ENCODE data around the gene ACTA1. TPM values are rescaled to one million over a fixed set of nuclear protein-coding genes. Genes with fewer than 3 reads are reported as not detected.

ACTA1 gene
- total and polyA plus RNA-seq, 10 of the 15 experiments (the other 5 are each of a cell fraction or from before 2014, with no cell fraction given), result 0.05 to 0.35 (median 0.12) TPM; not detected in 7

DNA sequence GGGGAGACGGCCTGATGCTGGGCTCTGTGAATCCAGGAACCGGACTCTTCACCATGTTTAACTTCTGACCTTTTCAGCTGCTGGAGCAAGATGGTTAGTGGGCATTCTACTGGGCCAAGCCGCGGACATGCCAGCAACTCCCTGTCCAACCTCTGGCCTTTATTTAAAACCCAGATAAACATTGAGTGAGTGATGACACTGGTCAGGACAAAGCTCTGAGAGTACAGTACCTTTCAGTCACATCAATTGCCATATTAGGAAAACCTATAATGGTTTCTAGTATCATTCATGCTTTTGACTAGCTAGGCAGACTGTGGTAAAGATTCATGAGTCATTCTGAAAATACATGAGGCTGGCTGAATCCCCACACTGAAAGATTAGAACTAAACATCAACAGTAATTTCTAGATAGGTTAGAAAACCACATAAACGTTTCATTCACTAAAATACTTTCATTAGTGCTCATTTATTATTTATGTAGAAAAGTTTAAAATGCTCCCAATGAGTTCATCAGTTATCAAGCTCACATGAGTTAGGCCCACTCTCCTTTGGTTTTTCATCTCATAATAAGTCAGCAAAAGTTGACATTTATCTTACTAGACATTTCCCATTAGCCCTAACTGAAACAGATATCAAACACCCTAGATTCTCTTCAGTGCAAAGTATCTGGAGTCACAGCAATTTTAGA lies 7.1 kb upstream of the ACTA1 start (continued):
- TF ChIP-seq KLF5 (IDR thresholded peaks at IDR 0.05; ENCODE audit: partially characterized antibody), result no peak
- TF ChIP-seq REST (IDR thresholded peaks at IDR 0.05; ENCODE audit: low read depth, low read length), result no peak
- peak; percentile 85 for TF ChIP-seq DPF2 (IDR thresholded peaks at IDR 0.05)
- no peak for TF ChIP-seq SMAD5 (IDR thresholded peaks at IDR 0.05; ENCODE audit: low read depth)
- TF ChIP-seq YBX1 (IDR thresholded peaks at IDR 0.05), result no peak
- 0 out of 2 replicates have a peak, but pooled peaks have one; percentile 24 for TF ChIP-seq TCF7 (IDR thresholded peaks at IDR 0.05; ENCODE audit: borderline replicate concordance)
- TF ChIP-seq GATAD2B (conservative IDR thresholded peaks at IDR 0.05; ENCODE audit: low read depth), result no peak
- peak; percentile 84 for TF ChIP-seq MEF2B (IDR thresholded peaks at IDR 0.05; ENCODE audit: partially characterized antibody, poor library complexity, severe bottlenecking)
- no peak for TF ChIP-seq ATF3 (IDR thresholded peaks at IDR 0.05; ENCODE audit: borderline replicate concordance, extremely low read depth, low read depth, low read length)
- no peak for TF ChIP-seq STAT1 (conservative IDR thresholded peaks at IDR 0.05)
- TF ChIP-seq BCL11A (IDR thresholded peaks at IDR 0.05; ENCODE audit: low read depth, low read length), result peak; percentile 81; the same call in 1 of the 2 replicates
- peak; percentile 61 for TF ChIP-seq BCL3 (IDR thresholded peaks at IDR 0.05; ENCODE audit: borderline replicate concordance, insufficient read depth, low read depth, low read length, poor library complexity, severe bottlenecking)
- no peak for TF ChIP-seq FOS (IDR thresholded peaks at IDR 0.05; ENCODE audit: borderline replicate concordance, extremely low read depth, insufficient read length)
- TF ChIP-seq RFX5 (IDR thresholded peaks at IDR 0.05; ENCODE audit: low read depth, low read length), result no peak
- no peak for TF ChIP-seq E4F1 (IDR thresholded peaks at IDR 0.05; ENCODE audit: borderline replicate concordance, partially characterized antibody)
- TF ChIP-seq FOXM1 (IDR thresholded peaks at IDR 0.05; ENCODE audit: low read depth, low read length), result peak; percentile 95
- TF ChIP-seq JUND (IDR thresholded peaks at IDR 0.05; ENCODE audit: low read depth, low read length), result peak; percentile 97
- TF ChIP-seq CHD4 (IDR thresholded peaks at IDR 0.05), result no peak
- TF ChIP-seq CBX5 (IDR thresholded peaks at IDR 0.05; ENCODE audit: low read depth), result peak; percentile 69; the same call in 1 of the 2 replicates
- TF ChIP-seq CREM (IDR thresholded peaks at IDR 0.05; ENCODE audit: low read depth), result peak; percentile 83
- no peak for TF ChIP-seq PAX8 (IDR thresholded peaks at IDR 0.05)
- TF ChIP-seq KDM1A (IDR thresholded peaks at IDR 0.05; ENCODE audit: borderline replicate concordance), result no peak
- TF ChIP-seq EED (IDR thresholded peaks at IDR 0.05; ENCODE audit: low read depth), result no peak; the same call in 1 of the 2 replicates
- no peak for TF ChIP-seq TCF12 (IDR thresholded peaks at IDR 0.05; ENCODE audit: low read depth, low read length)
- TF ChIP-seq ATF7 (IDR thresholded peaks at IDR 0.05; ENCODE audit: low read depth), result peak; percentile 91

Measured in GM12878 (cell line).